ENCODE results near the gene RAB3IP.

- TF ChIP-seq CTCF (IDR thresholded peaks at IDR 0.05) (no peak), EP300 (IDR thresholded peaks at IDR 0.05) (no peak), POLR2A (IDR thresholded peaks at IDR 0.05) (no peak)
Measured at GRCh38 chr12:69866698-69867097, 128.0 kb downstream of the RAB3IP start.
